ENCODE measurements around the gene NCOA1. TPM values are rescaled to one million over a fixed set of nuclear protein-coding genes. Genes with fewer than 3 reads are reported as not detected.

The NCOA1 gene
- total and polyA plus RNA-seq, 2 of the 4 experiments (the other 2 are of a cell fraction) = 6.7 to 11.3 TPM

DNA sequence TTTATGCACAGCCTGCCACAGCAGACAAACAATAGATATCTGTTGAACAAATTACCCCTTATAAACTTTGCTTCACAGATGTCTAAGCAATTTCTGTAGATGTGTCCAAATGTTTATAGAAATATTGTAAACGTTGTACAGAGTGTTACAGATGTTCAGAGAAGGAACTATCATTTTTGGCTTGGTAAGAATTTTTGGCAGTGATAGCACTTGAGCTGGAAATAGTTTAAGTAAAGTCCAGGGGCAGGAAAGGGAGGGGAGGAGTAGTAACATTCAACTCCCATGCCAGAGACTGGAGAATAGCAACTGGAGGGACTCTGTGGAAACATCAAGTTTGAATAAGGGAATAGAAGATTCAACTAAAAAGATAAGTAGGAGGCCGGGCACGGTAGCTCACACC is 297.8 kb downstream of the NCOA1 start:
- Histone ChIP-seq H4K8ac (ENCODE audit: low read depth in 2 of 2, low read length in 2 of 2) (no peak overlapping the region), H3K4me1 (ENCODE audit: control insufficient read depth, insufficient read depth, low read length) (no peaks in the 10 kb centered on the region), H4K20me1 (ENCODE audit: insufficient read depth, low read length) (no peaks in the 10 kb centered on the region), H3K9ac (ENCODE audit: low read depth, low read length) (no peak overlapping the region), H2AK5ac (ENCODE audit: low read depth, low read length) (no peak overlapping the region), H3K9me1 (ENCODE audit: insufficient read depth, low read length) (no peaks in the 10 kb centered on the region), H2BK15ac (ENCODE audit: low read depth, low read length) (no peak overlapping the region), H3K27ac (ENCODE audit: insufficient read depth, low read length) (no peak overlapping the region), H3K9me3 (ENCODE audit: control insufficient read depth, insufficient read depth, low read length) (no peaks in the 10 kb centered on the region; the same call in 1 of the 2 replicates), H3K4me2 (ENCODE audit: low read depth, low read length) (no peak overlapping the region), H3K18ac (ENCODE audit: low read depth, low read length) (no peak overlapping the region), H3K4ac (ENCODE audit: low read depth, low read length) (no peak overlapping the region), H3K27me3 (ENCODE audit: control insufficient read depth, insufficient read depth, low read length) (no peaks in the 10 kb centered on the region), H2BK20ac (ENCODE audit: low read depth, low read length) (no peak overlapping the region), H3K14ac (replicated peaks; ENCODE audit: low read depth, low read length) (no peak overlapping the region), H3K36me3 (ENCODE audit: control insufficient read depth, insufficient read depth, low read length) (no peaks in the 10 kb centered on the region), H4K5ac (ENCODE audit: low read depth, low read length) (no peak overlapping the region), H3K23ac (ENCODE audit: low read depth, low read length) (no peak overlapping the region), H3K4me3 (ENCODE audit: insufficient read depth, low read depth, low read length) (no peak overlapping the region), H4K91ac (ENCODE audit: insufficient read depth, low read depth, low read length) (no peak overlapping the region), H2AFZ (replicated peaks; ENCODE audit: low read length, poor library complexity) (no peak overlapping the region), H3K79me1 (ENCODE audit: low read depth in 1 of 2, low read length in 2 of 2) (peaks cover 11 to 18% of the 10 kb centered on the region in 2 experiments; a peak in 3 of 4 replicates), H2AK9ac (replicated peaks; ENCODE audit: low read depth, low read length, poor library complexity) (no peak overlapping the region), H2BK5ac (ENCODE audit: low read depth, low read length, poor library complexity, severe bottlenecking) (no peak overlapping the region), H2BK120ac (ENCODE audit: low read depth, low read length) (no peak overlapping the region), H3K56ac (ENCODE audit: extremely low read depth, insufficient read depth, low read length) (no peak overlapping the region)
- WGBS, 2 experiments (ENCODE audit: extremely low coverage in 2 of 2, insufficient read length in 1 of 2) = no CpG with 5 or more reads among the region's 3 CpGs
- TF ChIP-seq NFE2L2 (IDR thresholded peaks at IDR 0.05; ENCODE audit: low read depth, low read length) = no peak
- no peak for TF ChIP-seq RCOR1 (IDR thresholded peaks at IDR 0.05; ENCODE audit: insufficient replicate concordance, low read length)
- no peak for TF ChIP-seq CHD1 (IDR thresholded peaks at IDR 0.05; ENCODE audit: low read depth, low read length)
- no peak for TF ChIP-seq MXI1 (IDR thresholded peaks at IDR 0.05; ENCODE audit: borderline replicate concordance, low read depth, low read length)
- TF ChIP-seq RFX5 (IDR thresholded peaks at IDR 0.05; ENCODE audit: low read depth, low read length) = no peak
- TF ChIP-seq, protein P1, sequence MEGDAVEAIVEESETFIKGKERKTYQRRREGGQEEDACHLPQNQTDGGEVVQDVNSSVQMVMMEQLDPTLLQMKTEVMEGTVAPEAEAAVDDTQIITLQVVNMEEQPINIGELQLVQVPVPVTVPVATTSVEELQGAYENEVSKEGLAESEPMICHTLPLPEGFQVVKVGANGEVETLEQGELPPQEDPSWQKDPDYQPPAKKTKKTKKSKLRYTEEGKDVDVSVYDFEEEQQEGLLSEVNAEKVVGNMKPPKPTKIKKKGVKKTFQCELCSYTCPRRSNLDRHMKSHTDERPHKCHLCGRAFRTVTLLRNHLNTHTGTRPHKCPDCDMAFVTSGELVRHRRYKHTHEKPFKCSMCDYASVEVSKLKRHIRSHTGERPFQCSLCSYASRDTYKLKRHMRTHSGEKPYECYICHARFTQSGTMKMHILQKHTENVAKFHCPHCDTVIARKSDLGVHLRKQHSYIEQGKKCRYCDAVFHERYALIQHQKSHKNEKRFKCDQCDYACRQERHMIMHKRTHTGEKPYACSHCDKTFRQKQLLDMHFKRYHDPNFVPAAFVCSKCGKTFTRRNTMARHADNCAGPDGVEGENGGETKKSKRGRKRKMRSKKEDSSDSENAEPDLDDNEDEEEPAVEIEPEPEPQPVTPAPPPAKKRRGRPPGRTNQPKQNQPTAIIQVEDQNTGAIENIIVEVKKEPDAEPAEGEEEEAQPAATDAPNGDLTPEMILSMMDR (conservative IDR thresholded peaks at IDR 0.05; ENCODE audit: low read depth, low read length) = no peak
- no peak for TF ChIP-seq CEBPB (IDR thresholded peaks at IDR 0.05; ENCODE audit: low read depth, low read length)
- TF ChIP-seq, protein P2, sequence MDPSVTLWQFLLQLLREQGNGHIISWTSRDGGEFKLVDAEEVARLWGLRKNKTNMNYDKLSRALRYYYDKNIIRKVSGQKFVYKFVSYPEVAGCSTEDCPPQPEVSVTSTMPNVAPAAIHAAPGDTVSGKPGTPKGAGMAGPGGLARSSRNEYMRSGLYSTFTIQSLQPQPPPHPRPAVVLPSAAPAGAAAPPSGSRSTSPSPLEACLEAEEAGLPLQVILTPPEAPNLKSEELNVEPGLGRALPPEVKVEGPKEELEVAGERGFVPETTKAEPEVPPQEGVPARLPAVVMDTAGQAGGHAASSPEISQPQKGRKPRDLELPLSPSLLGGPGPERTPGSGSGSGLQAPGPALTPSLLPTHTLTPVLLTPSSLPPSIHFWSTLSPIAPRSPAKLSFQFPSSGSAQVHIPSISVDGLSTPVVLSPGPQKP (IDR thresholded peaks at IDR 0.05; ENCODE audit: borderline replicate concordance, low read depth, low read length) = no peak
- TF ChIP-seq POLR2A (IDR thresholded peaks at IDR 0.05; ENCODE audit: low read depth, low read length) = no peak
- TF ChIP-seq MAFK (IDR thresholded peaks at IDR 0.05; ENCODE audit: low read depth, low read length) = no peak
- TF ChIP-seq RAD21 (IDR thresholded peaks at IDR 0.05; ENCODE audit: low read length) = no peak
- TF ChIP-seq MAZ (IDR thresholded peaks at IDR 0.05; ENCODE audit: borderline replicate concordance, low read depth, low read length) = no peak
- no TSS peak for BruUV-seq (replicated peaks)
- ChIA-PET POLR2A (ENCODE audit: unreplicated experiment) (no interaction called here), CTCF (no interaction called here)
- dilution Hi-C loops (cut with HindIII; ENCODE audit: low sequenced_read_pairs, unreplicated experiment) (no loop called here), in situ Hi-C loops (cut with MboI; ENCODE audit: low sequenced_read_pairs) (no loop called here), intact Hi-C loops (cut with micrococcal nuclease) (no loop called here)
- DNase-seq (peak; percentile 22), ATAC-seq (ENCODE audit: low read depth) (no peak)

All from IMR-90 (cell line).